Measurements from ENCODE around the gene DCTN4.
"Not testable (repeated sequence)": the region's sequence is repeated elsewhere in the genome, so short reads cannot be mapped to it uniquely, and the experiment has no call there.

Gene DCTN4

GRCh38 chr5:150764530-150764929 lies 5.7 kb upstream of the DCTN4 start:
- Mint-ChIP-seq H3K27ac (no peak overlapping the region), H3K9me3 (no peaks in the 10 kb centered on the region), H3K36me3 (ENCODE audit: low read depth) (no peaks in the 10 kb centered on the region), H3K4me1 (ENCODE audit: low read depth) (peaks cover 2% of the 10 kb centered on the region), H3K27me3 (no peaks in the 10 kb centered on the region), H3K4me3 (no peak overlapping the region)
- DNase-seq, result no peak

GRCh38 chr5:150763023-150763769 lies 4.4 kb upstream of the DCTN4 start:
- Mint-ChIP-seq H3K9me3 (no peaks in the 10 kb centered on the region), H3K27ac (no peak overlapping the region), H3K4me3 (no peak overlapping the region), H3K27me3 (no peaks in the 10 kb centered on the region), H3K4me1 (ENCODE audit: low read depth) (peaks cover 8% of the 10 kb centered on the region), H3K36me3 (ENCODE audit: low read depth) (no peaks in the 10 kb centered on the region)
- no peak for DNase-seq

GRCh38 chr5:150762211-150762610 lies 3.4 kb upstream of the DCTN4 start:
- Mint-ChIP-seq H3K27me3 (no peaks in the 10 kb centered on the region), H3K27ac (no peak overlapping the region), H3K36me3 (ENCODE audit: low read depth) (peaks cover 2% of the 10 kb centered on the region), H3K9me3 (no peaks in the 10 kb centered on the region), H3K4me1 (ENCODE audit: low read depth) (peaks cover 12% of the 10 kb centered on the region), H3K4me3 (no peak overlapping the region)
- no peak for DNase-seq

GRCh38 chr5:150759334-150759583 lies 442 bp upstream of the DCTN4 start:
- H3K27ac Mint-ChIP-seq, result no peak overlapping the region
- peaks cover 29% of the 10 kb centered on the region for H3K36me3 Mint-ChIP-seq (ENCODE audit: low read depth)
- peaks cover 33% of the 10 kb centered on the region for H3K4me1 Mint-ChIP-seq (ENCODE audit: low read depth)
- H3K9me3 Mint-ChIP-seq, result no peaks in the 10 kb centered on the region
- no peaks in the 10 kb centered on the region for H3K27me3 Mint-ChIP-seq
- no peak overlapping the region for H3K4me3 Mint-ChIP-seq
- no peak for DNase-seq

GRCh38 chr5:150758203-150758530 lies 650 bp downstream of the DCTN4 start:
- Mint-ChIP-seq H3K9me3 (no peaks in the 10 kb centered on the region), H3K4me3 (no peak overlapping the region), H3K4me1 (ENCODE audit: low read depth) (peaks cover 44% of the 10 kb centered on the region), H3K27me3 (no peaks in the 10 kb centered on the region), H3K36me3 (ENCODE audit: low read depth) (peaks cover 40% of the 10 kb centered on the region), H3K27ac (no peak overlapping the region)
- no peak for DNase-seq

DNA sequence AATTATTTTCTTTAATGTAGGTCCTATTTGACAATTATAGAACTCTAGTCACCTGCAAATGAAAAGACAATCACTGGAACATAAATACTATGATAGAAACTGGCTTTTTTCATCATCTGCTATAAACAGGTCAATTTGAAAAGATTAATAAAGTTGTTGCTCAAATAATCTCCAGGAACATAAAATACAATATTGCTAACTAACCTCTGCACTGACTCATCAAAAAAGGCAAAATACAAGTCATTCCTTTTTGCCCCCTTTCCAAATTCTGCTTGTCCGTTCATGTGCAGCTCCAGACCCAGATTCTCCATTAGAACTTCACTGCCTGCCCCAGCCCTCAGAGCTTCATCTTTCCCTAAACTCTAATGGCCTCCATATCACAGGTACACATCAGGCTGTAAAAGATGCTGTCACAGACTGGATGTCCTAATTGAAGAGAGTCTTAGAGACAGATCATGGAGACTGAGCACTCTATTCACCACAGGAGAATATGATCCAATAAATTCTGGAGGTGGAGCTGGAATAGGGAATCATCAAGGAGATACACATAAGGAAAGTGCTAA lies 1.6 kb downstream of the DCTN4 start:
- H3K36me3 Mint-ChIP-seq (ENCODE audit: low read depth), result peaks cover 50% of the 10 kb centered on the region
- H3K9me3 Mint-ChIP-seq, result no peaks in the 10 kb centered on the region

DNA sequence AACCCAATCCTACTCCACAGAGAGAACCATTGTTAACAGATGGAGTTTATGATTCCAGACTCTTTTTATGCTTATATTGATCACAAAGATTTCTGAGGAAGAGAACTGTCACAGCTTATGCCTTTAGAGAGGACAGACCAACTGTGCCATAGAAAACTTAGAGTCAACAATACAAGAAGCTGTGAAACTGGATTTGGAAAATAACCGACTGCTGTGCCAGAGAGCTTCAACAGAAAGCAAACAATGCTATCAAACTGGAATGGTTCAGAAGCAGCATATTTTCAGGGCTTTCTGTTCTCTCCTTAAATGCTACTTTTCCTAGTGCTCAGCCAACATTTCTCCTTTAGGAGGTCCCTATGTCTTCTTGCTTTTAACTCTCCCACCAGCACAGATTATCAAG lies 5.0 kb downstream of the DCTN4 start:
- Mint-ChIP-seq H3K9me3 (no peaks in the 10 kb centered on the region), H3K27ac (no peak overlapping the region), H3K4me1 (ENCODE audit: low read depth) (peaks cover 63% of the 10 kb centered on the region), H3K4me3 (no peak overlapping the region), H3K27me3 (no peaks in the 10 kb centered on the region), H3K36me3 (ENCODE audit: low read depth) (peaks cover 80% of the 10 kb centered on the region)
- DNase-seq, result no peak

More for the DNA sequence above, 1.6 kb downstream of the DCTN4 start:
- peaks cover 51% of the 10 kb centered on the region for H3K4me1 Mint-ChIP-seq (ENCODE audit: low read depth)
- H3K4me3 Mint-ChIP-seq, result no peak overlapping the region
- no peak for DNase-seq
- H3K27me3 Mint-ChIP-seq, result no peaks in the 10 kb centered on the region
- peak overlapping the region; percentile 75 for H3K27ac Mint-ChIP-seq

GRCh38 chr5:150753463-150753862 lies 5.4 kb downstream of the DCTN4 start:
- no peak overlapping the region for H3K27ac Mint-ChIP-seq
- no peak for DNase-seq
- no peak overlapping the region for H3K4me3 Mint-ChIP-seq
- H3K4me1 Mint-ChIP-seq (ENCODE audit: low read depth), result peaks cover 63% of the 10 kb centered on the region
- no peaks in the 10 kb centered on the region for H3K9me3 Mint-ChIP-seq
- peaks cover 80% of the 10 kb centered on the region for H3K36me3 Mint-ChIP-seq (ENCODE audit: low read depth)
- no peaks in the 10 kb centered on the region for H3K27me3 Mint-ChIP-seq

GRCh38 chr5:150751096-150751891 lies 7.5 kb downstream of the DCTN4 start:
- Mint-ChIP-seq H3K4me1 (ENCODE audit: low read depth) (peaks cover 58% of the 10 kb centered on the region), H3K27ac (peak overlapping the region; percentile 2), H3K27me3 (no peaks in the 10 kb centered on the region), H3K9me3 (no peaks in the 10 kb centered on the region), H3K36me3 (ENCODE audit: low read depth) (peaks cover 76% of the 10 kb centered on the region), H3K4me3 (no peak overlapping the region)
- no peak for DNase-seq

DNA sequence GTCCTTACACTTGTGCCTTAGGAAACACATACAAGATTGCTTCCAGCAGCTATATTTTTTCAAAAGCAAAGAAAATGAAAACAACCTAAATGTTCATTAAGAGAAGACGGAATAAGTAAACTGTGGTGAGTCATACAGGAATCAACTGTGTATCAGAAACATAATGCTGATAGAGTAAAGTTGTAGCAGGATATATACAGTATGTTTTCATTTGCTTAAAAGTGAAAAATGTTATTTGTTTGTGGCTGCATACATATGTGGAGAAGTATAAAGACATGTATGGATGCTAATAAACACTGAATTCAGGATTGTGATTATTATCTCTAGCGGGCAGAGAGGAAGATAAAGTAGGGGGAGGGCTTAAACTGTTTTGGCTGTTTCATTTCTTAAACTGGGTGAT lies 8.3 kb downstream of the DCTN4 start:
- H3K9me3 Mint-ChIP-seq, result no peaks in the 10 kb centered on the region
- DNase-seq, result no peak
- H3K4me1 Mint-ChIP-seq (ENCODE audit: low read depth), result peaks cover 57% of the 10 kb centered on the region
- no peak overlapping the region for H3K27ac Mint-ChIP-seq
- H3K27me3 Mint-ChIP-seq, result no peaks in the 10 kb centered on the region
- peaks cover 73% of the 10 kb centered on the region for H3K36me3 Mint-ChIP-seq (ENCODE audit: low read depth)
- H3K4me3 Mint-ChIP-seq, result no peak overlapping the region

GRCh38 chr5:150743142-150743488 lies 15.7 kb downstream of the DCTN4 start:
- H3K36me3 Mint-ChIP-seq (ENCODE audit: low read depth), result peaks cover 70% of the 10 kb centered on the region
- not testable (repeated sequence) for H3K27me3 Mint-ChIP-seq, DNase-seq, H3K9me3 Mint-ChIP-seq, H3K4me3 Mint-ChIP-seq
- peaks cover 71% of the 10 kb centered on the region for H3K4me1 Mint-ChIP-seq (ENCODE audit: low read depth)
- H3K27ac Mint-ChIP-seq, result peak overlapping the region; percentile 55

GRCh38 chr5:150742455-150743141 lies 16.2 kb downstream of the DCTN4 start:
- H3K4me3 Mint-ChIP-seq, result peak overlapping the region; percentile 46

GRCh38 chr5:150740992-150741391 lies 17.8 kb downstream of the DCTN4 start:
- no peak overlapping the region for H3K27ac Mint-ChIP-seq
- DNase-seq, result no peak
- peaks cover 84% of the 10 kb centered on the region for H3K36me3 Mint-ChIP-seq (ENCODE audit: low read depth)
- peaks cover 2% of the 10 kb centered on the region for H3K9me3 Mint-ChIP-seq
- no peak overlapping the region for H3K4me3 Mint-ChIP-seq
- H3K27me3 Mint-ChIP-seq, result no peaks in the 10 kb centered on the region
- H3K4me1 Mint-ChIP-seq (ENCODE audit: low read depth), result peaks cover 85% of the 10 kb centered on the region

More at GRCh38 chr5:150742455-150743141, 16.2 kb downstream of the DCTN4 start:
- peaks cover 76% of the 10 kb centered on the region for H3K4me1 Mint-ChIP-seq (ENCODE audit: low read depth)
- not testable (repeated sequence) for H3K27me3 Mint-ChIP-seq, DNase-seq, H3K9me3 Mint-ChIP-seq
- H3K27ac Mint-ChIP-seq, result peak overlapping the region; percentile 83
- peaks cover 75% of the 10 kb centered on the region for H3K36me3 Mint-ChIP-seq (ENCODE audit: low read depth)

DNA sequence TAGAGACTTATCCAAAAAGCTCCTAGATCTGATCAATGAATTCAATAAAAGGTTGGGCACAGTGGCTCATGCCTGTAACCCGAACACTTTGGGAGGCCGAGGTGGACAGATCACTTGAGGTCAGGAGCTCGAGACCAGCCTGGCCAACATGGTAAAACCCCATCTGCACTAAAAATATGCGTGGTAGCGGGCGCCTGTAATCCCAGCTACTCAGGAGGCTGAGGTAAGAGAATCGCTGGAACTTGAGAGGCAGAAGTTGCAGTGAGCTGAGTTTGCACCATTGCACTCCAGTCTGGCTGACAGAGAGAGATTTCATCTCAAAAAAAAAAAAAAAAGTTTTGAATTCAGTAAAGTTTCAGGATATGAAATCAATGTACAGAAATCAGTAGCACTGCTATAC lies 20.0 kb downstream of the DCTN4 start:
- Mint-ChIP-seq H3K4me1 (ENCODE audit: low read depth) (peaks cover 91% of the 10 kb centered on the region), H3K27ac (no peak overlapping the region), H3K36me3 (ENCODE audit: low read depth) (peaks cover 96% of the 10 kb centered on the region), H3K9me3 (peaks cover 2% of the 10 kb centered on the region), H3K4me3 (no peak overlapping the region), H3K27me3 (no peaks in the 10 kb centered on the region)
- DNase-seq, result no peak
